NT2/D1 (cell line): Measurements from ENCODE around the gene CHODL.

Experiments
- DNase-seq: peaks from one replicate; pipeline ENCODE4 v3.0.0-alpha.2; 2011; ENCODE audit warnings: low read depth, low spot score
- H3K27me3 ChIP-seq: 2 replicates; pipeline ENCODE4 v1.6.0; 2011; ENCODE audit warnings: mild to moderate bottlenecking; ENCODE audit not compliant: insufficient read length, insufficient read depth
- H3K36me3 ChIP-seq: 2 replicates; pipeline ENCODE4 v1.6.1; 2011; ENCODE audit warnings: mild to moderate bottlenecking, low read length, mixed read lengths; ENCODE audit not compliant: insufficient read depth, insufficient read length
- H3K4me1 ChIP-seq: 2 replicates; pipeline ENCODE4 v1.5.1; 2011; ENCODE audit not compliant: insufficient read depth, insufficient read length
- H3K4me3 ChIP-seq: 2 replicates; pipeline ENCODE4 v1.5.1; 2011; ENCODE audit warnings: low read depth; ENCODE audit not compliant: insufficient read length
- H3K9ac ChIP-seq: 2 replicates; pipeline ENCODE4 v1.6.0; 2011; ENCODE audit warnings: low read depth; ENCODE audit not compliant: insufficient read length
- H3K9me3 ChIP-seq: 2 replicates; pipeline ENCODE4 v1.5.1; 2011; ENCODE audit warnings: mild to moderate bottlenecking, low read length; ENCODE audit not compliant: insufficient read depth
- SUZ12 ChIP-seq: IDR thresholded peaks from 2 replicates; pipeline ENCODE4 v1.6.1; 2011; ENCODE audit not compliant: insufficient read length, insufficient read depth; ENCODE audit errors: extremely low read depth
- YY1 ChIP-seq: IDR thresholded peaks from 2 replicates; pipeline ENCODE4 v1.6.1; 2011; ENCODE audit not compliant: insufficient read length, insufficient read depth
- ZNF274 ChIP-seq: IDR thresholded peaks from 2 replicates; pipeline ENCODE4 v1.6.1; 2011; ENCODE audit warnings: mild to moderate bottlenecking, low read depth, low read length

The CHODL gene

DNA sequence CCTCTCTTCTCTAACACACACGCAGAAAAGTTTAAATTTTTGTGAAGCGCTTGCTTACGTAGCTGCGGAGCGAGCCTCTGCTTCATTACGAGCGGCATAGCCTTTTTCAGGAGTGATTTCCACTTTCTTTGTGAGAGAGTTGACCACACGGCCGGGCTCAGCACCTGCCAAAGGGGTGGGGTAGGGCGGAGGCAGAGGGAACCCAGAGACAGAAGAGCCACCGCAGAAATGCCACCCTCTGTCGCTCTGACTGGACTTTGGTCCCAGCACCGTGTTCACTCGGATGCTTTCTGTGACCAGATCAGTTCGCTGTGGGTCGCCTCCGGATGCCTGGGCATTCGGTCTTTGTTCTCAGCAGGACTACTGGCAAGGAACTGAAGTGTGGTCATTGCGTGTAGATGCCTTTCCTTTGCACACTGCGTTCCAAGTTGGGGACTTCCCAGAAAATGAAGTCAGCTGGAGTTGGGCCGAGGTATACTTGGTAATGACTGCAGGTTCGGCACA lies 883 bp downstream of the CHODL start:
- H3K9ac ChIP-seq, result no peak overlapping the region
- peaks cover 60% of the 10 kb centered on the region for H3K27me3 ChIP-seq
- H3K9me3 ChIP-seq, result no peaks in the 10 kb centered on the region
- no peaks in the 10 kb centered on the region for H3K36me3 ChIP-seq
- TF ChIP-seq ZNF274 (no peak), YY1 (no peak), SUZ12 (peak; percentile 88)
- no peaks in the 10 kb centered on the region for H3K4me1 ChIP-seq
- no peak for DNase-seq
- H3K4me3 ChIP-seq, result peak overlapping the region; percentile 52

- Histone ChIP-seq H3K9me3 (no peaks in the 10 kb centered on the region), H3K9ac (no peak overlapping the region), H3K36me3 (no peaks in the 10 kb centered on the region), H3K4me3 (no peak overlapping the region), H3K4me1 (no peaks in the 10 kb centered on the region), H3K27me3 (peaks cover 50% of the 10 kb centered on the region)
- DNase-seq, result no peak
- TF ChIP-seq YY1, result no peak
- TF ChIP-seq SUZ12, result no peak
- no peak for TF ChIP-seq ZNF274
These were observed 3.5 kb downstream of the CHODL start for GRCh38 chr21:18248171-18248570.

DNA sequence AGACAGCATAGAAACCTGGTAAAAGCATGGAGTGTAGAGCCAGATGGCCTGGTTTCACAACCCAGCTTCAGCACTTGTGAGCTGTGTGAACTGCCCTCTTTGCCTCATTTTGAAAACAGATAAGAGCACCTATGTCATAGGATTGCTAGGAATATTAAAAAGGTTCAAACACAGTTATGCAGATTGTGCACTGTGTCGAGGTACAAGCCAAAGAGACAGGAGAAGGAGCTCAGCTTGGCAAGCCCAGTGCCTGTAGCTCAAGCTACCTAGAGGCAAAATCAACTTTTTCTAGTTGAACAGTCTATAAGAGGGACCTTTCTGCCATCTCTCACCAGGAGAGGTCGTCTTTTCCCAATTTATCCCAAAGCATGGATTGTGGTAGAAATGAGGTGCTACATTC lies 5.0 kb downstream of the CHODL start:
- TF ChIP-seq ZNF274, result no peak
- no peak for TF ChIP-seq YY1
- no peak for TF ChIP-seq SUZ12

DNA sequence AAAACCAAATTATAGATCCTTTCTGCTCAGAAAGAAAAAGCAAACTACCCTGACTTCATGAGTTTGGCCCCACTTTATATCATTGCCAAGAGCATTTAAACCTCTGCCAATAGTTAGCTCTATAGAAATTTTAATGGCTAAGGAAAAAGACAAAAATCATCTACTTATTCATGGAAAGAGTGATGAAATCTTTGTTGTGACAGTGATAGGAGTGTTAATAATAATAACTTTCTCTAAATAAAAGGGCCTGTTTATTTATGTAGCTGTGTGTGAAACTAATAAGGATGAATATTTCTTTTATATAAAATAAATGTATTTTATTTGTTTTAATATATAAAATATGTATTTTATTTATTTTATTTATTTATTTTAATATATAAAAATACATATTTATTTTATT lies 6.4 kb downstream of the CHODL start:
- DNase-seq, result no peak
- no peaks in the 10 kb centered on the region for H3K36me3 ChIP-seq
- H3K4me3 ChIP-seq, result no peak overlapping the region
- no peaks in the 10 kb centered on the region for H3K9me3 ChIP-seq
- H3K4me1 ChIP-seq, result no peaks in the 10 kb centered on the region
- TF ChIP-seq SUZ12, result no peak
- no peak for TF ChIP-seq ZNF274
- TF ChIP-seq YY1, result no peak
- H3K9ac ChIP-seq, result no peak overlapping the region
- peaks cover 21% of the 10 kb centered on the region for H3K27me3 ChIP-seq

More for the DNA sequence above, 5.0 kb downstream of the CHODL start:
- Histone ChIP-seq H3K36me3 (no peaks in the 10 kb centered on the region), H3K9me3 (no peaks in the 10 kb centered on the region), H3K4me1 (no peaks in the 10 kb centered on the region), H3K9ac (no peak overlapping the region), H3K27me3 (peaks cover 35% of the 10 kb centered on the region), H3K4me3 (no peak overlapping the region)
- DNase-seq, result no peak

DNA sequence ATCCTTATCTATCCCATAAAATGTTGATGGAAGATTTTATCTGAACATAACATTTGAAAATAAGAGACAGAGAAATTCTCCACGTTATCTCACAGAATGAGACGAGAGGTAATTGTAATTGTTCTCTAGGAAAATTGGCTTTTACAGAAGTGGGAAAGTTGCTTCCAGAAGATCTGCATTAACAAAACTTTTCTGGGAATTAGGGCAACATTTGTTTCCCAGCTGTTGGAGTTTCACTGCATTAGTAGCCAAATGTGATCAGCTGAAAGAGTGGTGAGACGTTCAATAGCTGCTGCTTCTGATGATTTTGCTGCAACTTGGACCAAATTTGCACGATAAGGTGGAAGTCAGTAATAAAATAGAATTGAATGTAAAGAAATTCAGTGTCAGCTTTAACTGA lies 7.6 kb downstream of the CHODL start:
- no peaks in the 10 kb centered on the region for H3K4me1 ChIP-seq
- no peaks in the 10 kb centered on the region for H3K9me3 ChIP-seq
- DNase-seq, result no peak
- peaks cover 10% of the 10 kb centered on the region for H3K27me3 ChIP-seq
- no peak overlapping the region for H3K9ac ChIP-seq
- TF ChIP-seq ZNF274 (no peak), YY1 (no peak), SUZ12 (no peak)
- H3K36me3 ChIP-seq, result no peaks in the 10 kb centered on the region
- no peak overlapping the region for H3K4me3 ChIP-seq

DNA sequence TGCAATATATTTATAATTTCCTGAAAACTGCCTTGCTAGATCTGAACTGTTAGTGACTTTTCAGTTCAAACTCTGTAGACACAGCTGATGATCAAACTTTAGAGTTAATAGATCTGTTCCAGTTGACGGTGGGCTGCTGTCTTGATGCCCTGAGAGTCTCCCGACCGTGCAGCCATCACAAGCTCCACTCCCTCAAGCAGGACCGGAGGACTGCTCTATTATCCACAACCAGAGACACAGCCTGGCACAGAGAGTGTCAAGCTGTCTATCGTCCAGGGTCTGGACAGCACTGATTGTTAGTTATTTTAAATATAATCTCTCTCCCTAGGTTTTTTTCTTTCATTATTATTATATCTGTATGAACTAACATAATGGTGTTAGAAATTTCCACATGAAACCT lies 8.0 kb downstream of the CHODL start:
- no peak for DNase-seq
- peaks cover 6% of the 10 kb centered on the region for H3K27me3 ChIP-seq
- H3K9me3 ChIP-seq, result no peaks in the 10 kb centered on the region
- H3K4me1 ChIP-seq, result no peaks in the 10 kb centered on the region
- H3K36me3 ChIP-seq, result no peaks in the 10 kb centered on the region
- no peak overlapping the region for H3K9ac ChIP-seq
- H3K4me3 ChIP-seq, result no peak overlapping the region
- no peak for TF ChIP-seq ZNF274
- TF ChIP-seq YY1, result no peak
- TF ChIP-seq SUZ12, result no peak

DNA sequence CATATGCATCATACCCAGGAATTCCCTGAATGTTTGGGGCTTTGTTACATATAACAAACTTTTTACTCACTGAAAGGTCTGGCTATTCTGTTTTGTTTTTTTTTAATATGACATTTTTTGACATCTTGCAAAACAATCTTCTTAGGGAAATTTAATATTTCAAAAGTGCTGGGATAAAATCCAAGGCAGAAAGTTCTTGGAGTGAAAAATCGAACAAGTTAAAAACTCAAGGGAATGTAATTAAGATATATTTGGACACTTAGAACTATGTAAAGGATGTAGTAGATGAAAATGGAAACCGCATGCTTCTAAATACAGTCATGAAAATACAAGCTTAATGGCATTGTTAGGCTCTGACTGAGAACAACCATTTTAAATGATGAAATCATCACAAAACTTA lies 8.6 kb downstream of the CHODL start:
- DNase-seq, result no peak
- Histone ChIP-seq H3K9ac (no peak overlapping the region), H3K36me3 (no peaks in the 10 kb centered on the region)

More for the DNA sequence above, 8.6 kb downstream of the CHODL start:
- TF ChIP-seq YY1, result no peak
- no peak for TF ChIP-seq ZNF274
- TF ChIP-seq SUZ12, result no peak
- H3K27me3 ChIP-seq, result peaks cover 1% of the 10 kb centered on the region
- no peaks in the 10 kb centered on the region for H3K9me3 ChIP-seq
- H3K4me1 ChIP-seq, result no peaks in the 10 kb centered on the region
- no peak overlapping the region for H3K4me3 ChIP-seq
